ENCODE data around the gene SQSTM1. TPM values are rescaled to one million over a fixed set of nuclear protein-coding genes. Genes with fewer than 3 reads are reported as not detected.
A peak's percentile ranks its signal among the peaks of the same experiment; 100 is the strongest.

The SQSTM1 gene
- total RNA-seq, 1 donor from 2014 or later = 46.9 TPM

DNA sequence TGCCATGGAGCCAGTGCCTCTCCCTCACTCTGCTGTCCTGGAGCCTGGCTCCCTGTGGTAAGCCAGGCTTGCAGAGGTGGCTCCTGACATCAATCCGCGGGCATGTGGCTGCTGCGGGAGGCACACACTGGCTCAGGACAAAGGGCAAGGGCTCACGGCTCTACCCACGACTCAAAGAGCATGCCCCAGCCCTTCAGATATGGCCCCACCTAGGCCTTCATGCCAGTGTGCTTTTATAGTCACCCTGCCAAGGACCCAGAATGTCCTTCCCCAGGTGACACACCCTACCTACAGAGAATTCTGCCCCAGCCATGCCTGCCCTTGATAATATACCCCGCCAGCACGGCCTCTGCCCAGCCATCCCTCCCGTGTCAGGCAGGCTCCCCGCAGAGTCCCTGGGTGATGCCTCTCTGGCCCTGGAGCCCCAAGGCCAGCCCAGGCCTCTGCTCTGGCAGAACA, 15.6 kb upstream of the SQSTM1 start:
- DNase-seq (ENCODE audit: low spot score in 2 of 2) (peak in 1 of 2 donors; percentile 31), FAIRE-seq (no peak)

DNA sequence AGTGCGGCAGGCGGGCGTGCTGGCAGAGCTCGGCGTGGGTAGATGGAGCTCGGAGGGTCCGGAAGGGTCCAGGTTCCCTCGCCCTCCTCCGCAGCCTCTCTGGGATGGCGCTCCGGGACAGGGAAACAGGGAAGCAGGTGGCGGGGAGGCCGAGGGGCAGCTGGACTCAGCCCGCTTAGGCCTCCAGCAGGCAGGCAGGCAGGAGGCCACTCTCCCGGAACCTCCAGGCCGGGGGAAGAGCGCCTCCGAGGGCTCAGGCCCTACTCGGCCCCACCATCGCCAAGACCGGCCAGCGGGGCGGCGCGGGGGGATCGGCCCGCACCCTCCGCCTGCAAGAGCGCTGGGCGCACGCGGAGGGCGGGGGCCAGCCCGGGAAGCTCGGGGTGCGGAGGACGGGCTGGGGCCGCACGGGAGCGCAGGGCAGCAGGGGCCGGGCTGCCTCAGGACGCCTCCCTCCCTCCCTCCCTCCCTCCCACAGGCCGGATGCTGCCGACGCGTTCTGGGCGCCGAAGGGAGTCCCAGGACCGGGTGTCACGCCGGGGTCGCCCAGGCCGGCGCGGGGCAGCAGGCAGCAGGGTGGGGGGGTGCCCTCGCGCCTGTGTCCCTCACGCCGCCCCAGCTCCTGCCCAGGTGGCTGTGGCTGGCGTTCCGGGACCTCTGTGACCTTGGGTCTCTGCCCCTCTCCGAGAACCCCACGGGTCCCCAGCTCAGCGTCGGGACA, 15.0 kb upstream of the SQSTM1 start:
- FAIRE-seq = no peak
- DNase-seq (ENCODE audit: low spot score in 2 of 2) = peak; percentile 68 to 76

GRCh38 chr5:179806250-179807048, 14.3 kb upstream of the SQSTM1 start, which contains the start of gene MGAT4B:
MGAT4B (minus strand) TSS chr5:179806866; CDS start chr5:179806583, 283 bp downstream.
- DNase-seq (ENCODE audit: low spot score in 2 of 2) (peak; percentile 93 to 97), FAIRE-seq (no peak)

- DNase-seq (ENCODE audit: low spot score in 2 of 2) (no peak), FAIRE-seq (no peak)
These were observed 8.4 kb upstream of the SQSTM1 start for GRCh38 chr5:179812135-179812825.

- FAIRE-seq (no peak), DNase-seq (ENCODE audit: low spot score in 2 of 2) (no peak)
These were observed 7.6 kb upstream of the SQSTM1 start for GRCh38 chr5:179812997-179813607.

DNA sequence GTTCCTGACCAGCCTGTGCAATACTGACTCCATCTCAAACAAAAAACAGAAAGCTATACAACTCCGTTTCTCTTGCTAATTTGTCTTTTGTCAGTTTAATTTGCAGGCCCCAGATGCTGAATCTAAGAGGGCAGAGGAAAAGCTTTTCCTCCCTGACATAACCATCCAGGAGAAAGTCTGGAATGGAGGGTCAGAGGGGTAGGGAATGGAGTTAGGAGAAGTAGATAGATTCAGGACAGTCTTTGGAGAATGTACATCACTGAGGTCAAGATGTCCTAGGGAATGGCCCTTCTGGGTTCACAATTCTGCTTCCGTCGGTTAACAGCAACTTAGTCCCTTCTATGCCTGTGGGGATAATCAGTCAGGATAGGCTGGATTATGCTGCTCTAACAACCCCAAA, 6.6 kb upstream of the SQSTM1 start:
- FAIRE-seq (no peak), DNase-seq (ENCODE audit: low spot score in 2 of 2) (no peak)

- FAIRE-seq = no peak
- DNase-seq (ENCODE audit: low spot score in 2 of 2) = no peak
These were observed 5.0 kb upstream of the SQSTM1 start for GRCh38 chr5:179815491-179816249.

GRCh38 chr5:179816401-179816795, 4.3 kb upstream of the SQSTM1 start:
- FAIRE-seq (no peak), DNase-seq (ENCODE audit: low spot score in 2 of 2) (no peak)

DNA sequence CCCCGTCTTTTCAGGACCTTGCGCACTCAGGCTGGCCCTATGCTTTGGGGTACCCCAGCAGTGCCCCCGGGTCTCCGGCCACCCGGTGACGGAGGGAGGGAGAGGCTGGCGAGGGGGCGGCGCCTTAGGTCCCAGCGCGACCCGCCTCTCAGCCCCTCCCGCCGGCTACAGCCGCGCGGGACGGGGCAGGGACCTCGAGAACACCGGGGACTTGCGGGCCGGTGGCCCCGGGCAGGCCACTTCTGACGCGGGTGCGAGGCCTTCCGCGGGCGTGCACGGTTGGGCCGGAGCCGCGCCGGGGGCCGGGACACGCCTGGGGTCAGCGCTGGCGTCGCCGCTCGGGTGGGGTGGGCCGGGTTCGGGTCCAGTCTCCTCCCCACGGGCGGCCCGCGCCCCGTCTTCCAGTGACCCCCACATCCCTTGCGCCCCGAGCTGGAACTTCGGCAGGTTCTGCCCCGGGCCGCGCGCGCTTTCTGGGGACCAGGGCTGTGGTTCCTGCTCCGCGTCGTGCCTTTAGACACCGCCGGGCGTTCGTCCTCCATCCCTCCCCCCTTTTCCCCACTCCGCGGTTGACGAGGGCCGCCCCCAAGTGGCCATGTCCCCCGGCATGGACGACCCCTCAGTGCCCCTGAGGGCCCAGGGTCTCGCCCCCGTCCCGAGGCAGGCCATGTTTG, 3.8 kb upstream of the SQSTM1 start:
- FAIRE-seq = no peak
- peak in 1 of 2 donors; percentile 39 for DNase-seq (ENCODE audit: low spot score in 2 of 2)

DNA sequence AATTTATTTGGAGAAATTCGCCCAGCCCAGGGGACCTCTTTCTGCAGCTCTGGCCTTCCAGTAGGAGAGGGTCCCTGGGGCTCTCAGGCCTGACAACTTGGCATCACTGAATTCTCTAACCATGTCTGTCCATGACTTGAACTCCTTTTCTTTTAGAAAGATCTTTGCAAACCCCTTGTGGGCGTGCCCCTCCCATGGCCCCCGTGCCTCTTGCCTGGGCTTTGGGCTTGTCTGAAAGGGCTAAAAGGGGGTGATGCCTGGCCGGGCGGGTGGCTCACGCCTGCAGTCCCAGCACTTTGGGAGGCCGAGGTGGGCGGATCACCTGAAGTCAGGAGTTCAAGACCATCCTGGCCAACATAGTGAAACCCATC, 3.2 kb upstream of the SQSTM1 start:
- FAIRE-seq (no peak), DNase-seq (ENCODE audit: low spot score in 2 of 2) (no peak)

DNA sequence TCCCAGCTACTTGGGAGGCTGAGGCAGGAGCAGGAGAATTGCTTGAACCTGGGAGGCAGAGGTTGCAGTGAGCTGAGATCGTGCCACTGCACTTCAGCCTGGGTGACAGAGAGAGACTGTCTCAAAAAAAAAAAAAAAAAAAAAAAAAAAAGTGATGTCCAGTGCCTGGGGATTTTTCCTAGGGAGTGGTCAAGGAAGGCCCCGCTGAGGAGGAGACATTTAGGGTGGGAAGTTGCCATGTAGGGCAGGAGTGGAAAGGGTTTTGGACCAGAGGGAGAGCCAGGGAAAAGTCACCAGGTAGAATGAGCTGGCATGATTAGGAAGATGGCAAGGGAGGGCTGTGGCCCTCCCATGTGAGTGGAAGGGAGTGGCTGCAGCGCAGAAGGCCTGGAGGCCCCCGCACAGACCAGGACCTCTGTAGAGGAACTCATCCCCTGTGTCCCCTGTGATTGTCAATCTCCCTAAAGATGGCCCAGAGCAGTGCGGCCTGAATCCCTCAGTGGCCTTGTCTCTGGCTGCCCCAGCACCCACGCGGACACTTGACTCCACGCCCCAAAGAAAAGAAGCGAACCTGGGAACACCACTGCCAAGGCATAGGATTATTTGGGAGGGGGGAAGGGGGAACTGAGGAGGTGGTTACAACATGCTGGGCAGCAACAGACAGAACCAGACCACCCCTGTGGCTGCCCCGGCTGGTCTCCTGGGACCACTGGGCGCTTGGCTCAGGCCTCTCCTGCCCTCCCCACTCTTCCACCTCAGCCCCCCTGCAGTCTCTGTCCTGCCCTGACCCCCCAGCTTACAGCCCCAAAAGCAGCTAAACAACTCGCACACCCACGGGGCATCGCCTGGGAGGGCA, 2.6 kb upstream of the SQSTM1 start:
- DNase-seq (ENCODE audit: low spot score in 2 of 2) (no peak), FAIRE-seq (no peak)

DNA sequence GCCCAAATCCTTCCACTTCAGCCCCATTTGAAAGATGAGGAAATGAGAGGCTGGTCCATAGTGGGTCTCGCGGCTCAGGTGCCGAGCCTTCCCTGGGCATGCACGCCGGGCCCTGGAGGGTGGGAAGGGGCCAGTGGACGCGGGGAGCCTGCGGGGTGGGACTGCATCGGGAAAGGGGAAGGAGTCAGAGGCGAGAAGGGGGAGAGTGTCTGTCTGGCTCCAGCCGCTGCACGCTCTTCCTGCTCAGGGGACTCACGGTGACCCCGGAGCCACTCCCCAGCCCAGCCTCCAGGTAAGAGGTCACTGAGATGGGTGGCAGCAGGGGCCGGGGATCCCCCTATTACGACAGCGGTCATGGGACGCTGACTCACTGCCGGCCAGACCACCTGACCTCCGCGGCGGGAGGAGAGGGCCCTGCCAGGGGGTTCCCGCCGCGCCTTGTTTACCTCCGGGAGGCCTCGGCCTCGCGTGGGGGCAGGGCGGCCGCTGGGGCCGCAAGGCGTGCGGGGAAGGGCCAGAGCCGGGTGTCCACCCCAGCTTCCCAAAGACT, 1.9 kb upstream of the SQSTM1 start:
- DNase-seq (ENCODE audit: low spot score in 2 of 2) = peak; percentile 93 to 94
- FAIRE-seq = no peak

DNA sequence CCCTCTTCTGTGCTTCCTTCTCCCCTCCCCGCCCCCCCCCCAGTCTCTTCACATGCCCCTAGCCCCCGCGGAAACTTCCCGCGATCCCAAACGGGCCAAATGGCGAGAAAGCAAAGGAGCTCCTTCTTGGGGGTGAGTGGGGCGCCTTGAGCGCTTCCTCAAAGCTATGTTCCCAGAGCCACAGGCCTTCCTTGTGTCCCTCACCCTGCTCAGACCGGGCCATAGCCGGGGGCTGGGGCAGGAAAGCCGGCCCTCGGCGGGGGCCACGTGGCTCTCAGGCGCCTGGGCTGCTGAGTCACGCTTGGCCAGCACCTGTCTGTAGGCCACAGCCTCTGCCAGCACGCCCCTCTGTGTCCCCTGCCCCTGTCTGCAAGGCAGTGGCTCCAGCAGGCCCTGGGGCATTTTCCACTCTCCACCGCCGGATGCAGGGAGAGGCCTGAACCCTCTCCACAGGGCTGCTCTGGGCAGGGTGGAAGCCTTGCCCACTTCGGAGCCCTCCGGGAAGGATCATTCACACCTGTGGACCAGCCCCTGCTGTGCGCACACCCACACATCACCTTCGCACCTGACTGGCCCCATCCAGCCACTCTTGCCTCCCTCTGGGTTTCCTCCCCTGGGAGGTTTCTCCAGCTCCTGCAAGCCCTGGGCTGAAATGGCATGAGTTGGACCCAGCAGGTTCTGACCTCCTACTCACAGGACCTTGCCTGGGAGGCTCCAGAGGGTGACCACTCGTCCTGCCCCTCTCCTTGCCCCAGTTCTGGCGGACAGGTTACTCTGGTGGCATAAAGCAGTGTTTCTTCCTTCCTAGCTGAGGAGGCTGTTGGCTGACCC, 1.2 kb upstream of the SQSTM1 start:
- FAIRE-seq (no peak), DNase-seq (ENCODE audit: low spot score in 2 of 2) (peak; percentile 62 to 71)

- DNase-seq (ENCODE audit: low spot score in 2 of 2) (peak in 1 of 2 donors; percentile 45), FAIRE-seq (no peak)
These were observed 600 bp upstream of the SQSTM1 start for GRCh38 chr5:179820127-179820482.

DNA sequence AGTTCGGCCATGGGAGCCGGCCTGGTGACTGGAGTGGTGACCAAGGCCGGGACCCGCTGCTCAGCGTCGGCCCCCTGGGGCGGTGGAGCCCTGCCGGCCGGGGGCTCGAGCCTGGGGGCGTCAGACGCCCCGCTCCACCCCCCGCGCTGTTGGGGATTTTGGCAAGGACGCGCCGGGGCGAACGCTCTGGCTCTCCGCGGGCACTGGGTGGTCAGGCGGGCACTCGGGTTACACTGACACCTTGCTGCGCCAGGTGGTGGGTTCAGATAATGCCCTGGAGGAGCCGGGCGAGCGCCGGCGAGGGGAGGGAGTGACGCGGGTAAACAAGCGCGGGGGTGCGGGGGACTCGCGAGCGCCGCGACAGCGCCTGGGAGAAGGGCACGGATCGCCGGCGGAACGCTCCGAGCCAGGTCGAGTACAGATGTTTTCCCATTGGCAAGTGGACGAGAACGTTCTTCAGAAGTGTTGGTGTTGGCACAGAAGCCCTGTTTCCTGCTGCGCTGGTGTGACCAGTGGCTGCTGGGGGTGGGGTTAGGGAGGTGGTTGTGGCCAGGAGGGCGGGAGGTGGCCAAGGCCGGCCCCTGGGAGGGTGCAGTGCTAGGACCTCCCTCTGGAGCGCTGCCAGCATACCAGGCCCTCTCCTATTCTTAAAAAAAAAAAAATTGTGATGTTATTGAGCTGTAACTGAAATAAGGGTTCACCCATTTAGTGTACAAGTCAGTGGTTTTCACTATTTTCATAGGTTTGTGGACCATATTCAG, 773 bp downstream of the SQSTM1 start:
- FAIRE-seq = no peak

GRCh38 chr5:179822059-179822432, 1.3 kb downstream of the SQSTM1 start:
- DNase-seq (ENCODE audit: low spot score in 2 of 2) (no peak), FAIRE-seq (no peak)

More for the DNA sequence above, 773 bp downstream of the SQSTM1 start:
- peak; percentile 85 to 93 for DNase-seq (ENCODE audit: low spot score in 2 of 2)
